Endothelial cell (in vitro differentiated cells): ENCODE measurements around the gene LDLRAD2. TPM values are rescaled to one million over a fixed set of nuclear protein-coding genes. Genes with fewer than 3 reads are reported as not detected.

Experiments
- DNase-seq: peaks from one replicate; pipeline ENCODE4 v3.0.0; 2021; ENCODE audit warnings: low spot score
- H3K27ac Mint-ChIP-seq: one replicate; pipeline ENCODE4 v1.8.0; 2021; ENCODE audit warnings: mixed read lengths, inconsistent platforms; ENCODE audit not compliant: unreplicated experiment
- H3K27me3 Mint-ChIP-seq: one replicate; pipeline ENCODE4 v1.8.0; 2021; ENCODE audit warnings: mild to moderate bottlenecking, moderate library complexity, mixed read lengths, inconsistent platforms; ENCODE audit not compliant: unreplicated experiment
- H3K36me3 Mint-ChIP-seq: one replicate; pipeline ENCODE4 v1.8.0; 2021; ENCODE audit warnings: mild to moderate bottlenecking, low read depth, mixed read lengths, inconsistent platforms; ENCODE audit not compliant: unreplicated experiment
- H3K4me1 Mint-ChIP-seq: one replicate; pipeline ENCODE4 v1.8.0; 2021; ENCODE audit warnings: mild to moderate bottlenecking, mixed read lengths, inconsistent platforms; ENCODE audit not compliant: unreplicated experiment
- H3K4me3 Mint-ChIP-seq: one replicate; pipeline ENCODE4 v1.8.0; 2021; ENCODE audit warnings: mild to moderate bottlenecking, mixed read lengths, inconsistent platforms; ENCODE audit not compliant: unreplicated experiment
- H3K9me3 Mint-ChIP-seq: one replicate; pipeline ENCODE4 v1.8.0; 2021; ENCODE audit warnings: mixed read lengths, inconsistent platforms; ENCODE audit not compliant: unreplicated experiment
- CTCF ChIP-seq: fragments of 200-600 bp; sonication (generic); IDR thresholded peaks from one replicate; pipeline ENCODE4 v1.5.0; 2021; ENCODE audit warnings: antibody characterized with exemption; ENCODE audit not compliant: unreplicated experiment
- total RNA-seq: library from RNA; stranded (reverse); fragmentation: NEBNext Ultra II Directional; extraction: Animal tissue kit (Norgen Biotek cat#: 25700); gene quantifications from one replicate; pipeline ENCODE4 v1.2.1, GENCODE V29; 2021; ENCODE audit not compliant: unreplicated experiment

LDLRAD2 gene
- total RNA-seq, 1 donor from 2014 or later = 1.3 TPM

GRCh38 chr1:21865609-21865942 is 53.5 kb downstream of the LDLRAD2 start:
- DNase-seq = no peak
- peaks cover 2% of the 10 kb centered on the region for H3K4me1 Mint-ChIP-seq
- H3K27me3 Mint-ChIP-seq = peaks cover 17% of the 10 kb centered on the region
- TF ChIP-seq CTCF = no peak
- no peaks in the 10 kb centered on the region for H3K9me3 Mint-ChIP-seq
- H3K27ac Mint-ChIP-seq = no peak overlapping the region
- H3K4me3 Mint-ChIP-seq = no peak overlapping the region
- peaks cover 59% of the 10 kb centered on the region for H3K36me3 Mint-ChIP-seq

- peaks cover 57% of the 10 kb centered on the region for H3K36me3 Mint-ChIP-seq
- H3K4me3 Mint-ChIP-seq = no peak overlapping the region
- no peak overlapping the region for H3K27ac Mint-ChIP-seq
- peak; percentile 28 for DNase-seq
- peaks cover 2% of the 10 kb centered on the region for H3K4me1 Mint-ChIP-seq
- peak; percentile 28 for TF ChIP-seq CTCF
- peaks cover 12% of the 10 kb centered on the region for H3K27me3 Mint-ChIP-seq
- no peaks in the 10 kb centered on the region for H3K9me3 Mint-ChIP-seq
These were observed 54.1 kb downstream of the LDLRAD2 start for GRCh38 chr1:21865943-21866706.

- Mint-ChIP-seq H3K27ac (no peak overlapping the region), H3K4me1 (peaks cover 2% of the 10 kb centered on the region)
- no peak for TF ChIP-seq CTCF
These were observed 54.6 kb downstream of the LDLRAD2 start for GRCh38 chr1:21866707-21867043.

GRCh38 chr1:21867451-21867996 is 55.5 kb downstream of the LDLRAD2 start:
- no peak overlapping the region for H3K4me3 Mint-ChIP-seq
- no peak for TF ChIP-seq CTCF
- H3K9me3 Mint-ChIP-seq = no peaks in the 10 kb centered on the region
- peak overlapping the region; percentile 54 for H3K27ac Mint-ChIP-seq
- peaks cover 2% of the 10 kb centered on the region for H3K4me1 Mint-ChIP-seq
- peaks cover 15% of the 10 kb centered on the region for H3K27me3 Mint-ChIP-seq
- DNase-seq = no peak
- H3K36me3 Mint-ChIP-seq = peaks cover 57% of the 10 kb centered on the region

More at GRCh38 chr1:21866707-21867043, 54.6 kb downstream of the LDLRAD2 start:
- Mint-ChIP-seq H3K27me3 (peaks cover 10% of the 10 kb centered on the region), H3K9me3 (no peaks in the 10 kb centered on the region), H3K36me3 (peaks cover 55% of the 10 kb centered on the region), H3K4me3 (no peak overlapping the region)
- no peak for DNase-seq

- Mint-ChIP-seq H3K9me3 (no peaks in the 10 kb centered on the region), H3K36me3 (peaks cover 58% of the 10 kb centered on the region), H3K4me1 (peaks cover 2% of the 10 kb centered on the region), H3K27ac (no peak overlapping the region), H3K27me3 (peaks cover 15% of the 10 kb centered on the region), H3K4me3 (peak overlapping the region; percentile 47)
- TF ChIP-seq CTCF = no peak
- DNase-seq = no peak
These were observed 56.4 kb downstream of the LDLRAD2 start for GRCh38 chr1:21868482-21868881.
